GM18517 (cell line): ENCODE results near the gene PPT1.
"Not testable (repeated sequence)": the region's sequence is repeated elsewhere in the genome, so short reads cannot be mapped to it uniquely, and the experiment has no call there.

ENCODE experiments used
- ATAC-seq: cut with Tn5 transposase; IDR thresholded peaks from one replicate; pipeline ENCODE4 v1.9.1; 2021; ENCODE audit warnings: mild to moderate bottlenecking, moderate library complexity; ENCODE audit not compliant: unreplicated experiment

PPT1 gene

DNA sequence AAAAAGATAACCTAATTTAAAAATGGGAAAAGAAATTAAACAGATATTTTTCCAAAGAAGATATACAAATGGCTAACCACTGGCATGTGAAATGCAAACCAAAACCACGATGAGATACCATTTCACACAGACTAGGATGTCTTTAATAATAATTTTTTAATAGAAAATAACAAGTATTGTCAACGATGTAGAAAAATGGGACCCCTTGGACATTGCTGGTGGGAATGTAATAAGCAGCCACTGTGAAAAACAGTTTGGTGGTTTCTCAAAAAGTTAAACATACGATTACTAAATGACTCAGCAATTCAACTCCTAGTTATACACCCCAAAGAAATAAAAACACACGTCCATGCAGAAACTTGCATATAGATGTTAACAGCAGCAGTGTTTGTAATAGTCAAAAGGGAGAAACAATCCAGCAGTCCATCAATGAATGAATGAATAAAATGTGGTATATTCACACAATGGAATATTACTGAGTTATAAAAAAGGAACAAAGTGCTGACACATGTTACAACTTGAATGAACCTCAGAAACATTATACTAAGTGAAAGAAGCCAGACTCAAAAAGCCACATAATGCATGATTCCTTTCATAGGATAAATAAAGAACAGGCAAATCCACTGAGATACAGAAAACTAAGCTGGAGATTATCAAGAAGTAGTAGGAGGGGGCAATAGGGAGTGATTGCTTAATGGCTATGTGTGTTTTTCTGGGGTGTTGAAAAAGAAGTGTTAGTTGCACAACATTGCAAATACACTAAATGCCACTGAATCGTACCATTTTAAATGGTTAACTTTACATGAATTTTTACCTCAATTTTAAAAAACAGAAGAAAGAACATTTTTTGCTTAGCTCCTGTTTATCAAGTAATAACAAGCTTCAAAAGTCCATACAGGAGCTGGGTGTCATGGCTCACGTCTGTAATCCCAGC, 4.1 kb downstream of the PPT1 start:
- no peak for ATAC-seq

DNA sequence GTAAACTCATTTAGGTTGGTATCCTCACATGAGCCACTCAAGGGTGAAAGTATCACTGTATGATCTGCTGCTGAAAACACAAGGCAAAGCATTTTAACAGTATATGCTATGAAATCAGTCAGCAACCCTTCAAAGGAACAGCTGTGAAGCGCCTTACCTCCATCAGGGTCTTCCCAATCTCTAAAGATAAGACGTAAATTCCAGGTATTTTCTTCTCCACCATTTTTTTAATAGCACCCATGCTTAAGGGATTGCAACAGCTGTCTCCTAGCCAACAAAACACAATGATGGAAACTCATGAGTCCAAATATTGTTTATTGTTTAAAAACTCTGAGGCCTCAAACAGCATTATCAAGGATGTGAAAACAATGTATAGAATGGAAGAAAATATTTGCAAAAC, 4.8 kb downstream of the PPT1 start:
- no peak for ATAC-seq

DNA sequence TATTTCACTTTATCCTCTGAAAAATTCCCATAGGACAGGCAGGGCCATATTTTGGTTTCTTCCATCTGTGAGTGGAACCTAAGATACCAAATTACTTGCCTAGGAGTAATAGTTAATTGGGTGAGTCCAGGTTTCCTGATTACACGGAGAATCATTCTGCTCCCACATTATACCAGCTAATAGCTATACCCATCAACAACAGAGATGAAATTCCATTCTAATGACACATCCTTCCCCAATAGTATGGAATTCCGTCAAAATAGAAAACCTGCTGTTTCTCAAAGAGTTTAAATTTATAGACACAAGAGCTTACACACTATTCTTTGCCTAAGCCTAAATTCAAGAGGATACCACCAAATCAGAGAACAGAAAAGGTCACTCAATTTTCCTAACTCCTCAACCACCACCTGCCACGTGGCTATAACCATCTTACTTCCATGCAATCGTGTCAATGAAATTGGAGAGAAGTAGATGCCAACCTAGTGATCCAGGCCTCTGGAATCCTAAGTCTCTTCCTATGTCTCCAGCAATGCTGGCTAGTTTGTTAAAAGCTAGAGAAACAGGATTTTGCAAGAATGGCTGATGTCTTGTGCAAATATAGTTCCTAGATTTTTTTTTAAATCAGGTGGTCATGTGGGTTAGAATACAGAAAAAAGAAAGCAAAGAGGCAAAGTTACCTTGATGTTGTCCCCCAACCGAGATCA, 6.2 kb downstream of the PPT1 start:
- ATAC-seq, result no peak

DNA sequence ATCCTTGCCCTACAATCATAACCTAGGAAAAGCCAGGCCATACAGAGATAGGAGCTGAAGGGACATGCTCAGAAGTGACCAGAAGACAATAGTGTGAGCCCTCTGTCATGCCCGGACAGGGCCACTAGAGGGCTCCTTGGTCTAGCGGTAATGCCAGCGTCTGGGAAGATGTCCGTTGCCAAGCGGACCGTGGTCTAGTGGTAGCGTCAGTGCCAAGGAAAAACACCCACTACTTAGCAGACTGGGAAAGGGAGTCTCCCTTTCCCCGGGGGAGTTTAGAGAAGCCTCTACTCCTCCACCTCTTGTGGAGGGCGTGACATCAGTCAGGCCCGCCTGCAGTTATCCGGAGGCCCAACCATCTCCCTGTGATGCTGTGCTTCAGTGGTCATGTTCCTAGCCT, 12.3 kb downstream of the PPT1 start:
- ATAC-seq, result not testable (repeated sequence)

- no peak for ATAC-seq
Measured at GRCh38 chr1:40081871-40082270, 15.2 kb downstream of the PPT1 start.

GRCh38 chr1:40079774-40080400, 17.2 kb downstream of the PPT1 start:
- no peak for ATAC-seq

DNA sequence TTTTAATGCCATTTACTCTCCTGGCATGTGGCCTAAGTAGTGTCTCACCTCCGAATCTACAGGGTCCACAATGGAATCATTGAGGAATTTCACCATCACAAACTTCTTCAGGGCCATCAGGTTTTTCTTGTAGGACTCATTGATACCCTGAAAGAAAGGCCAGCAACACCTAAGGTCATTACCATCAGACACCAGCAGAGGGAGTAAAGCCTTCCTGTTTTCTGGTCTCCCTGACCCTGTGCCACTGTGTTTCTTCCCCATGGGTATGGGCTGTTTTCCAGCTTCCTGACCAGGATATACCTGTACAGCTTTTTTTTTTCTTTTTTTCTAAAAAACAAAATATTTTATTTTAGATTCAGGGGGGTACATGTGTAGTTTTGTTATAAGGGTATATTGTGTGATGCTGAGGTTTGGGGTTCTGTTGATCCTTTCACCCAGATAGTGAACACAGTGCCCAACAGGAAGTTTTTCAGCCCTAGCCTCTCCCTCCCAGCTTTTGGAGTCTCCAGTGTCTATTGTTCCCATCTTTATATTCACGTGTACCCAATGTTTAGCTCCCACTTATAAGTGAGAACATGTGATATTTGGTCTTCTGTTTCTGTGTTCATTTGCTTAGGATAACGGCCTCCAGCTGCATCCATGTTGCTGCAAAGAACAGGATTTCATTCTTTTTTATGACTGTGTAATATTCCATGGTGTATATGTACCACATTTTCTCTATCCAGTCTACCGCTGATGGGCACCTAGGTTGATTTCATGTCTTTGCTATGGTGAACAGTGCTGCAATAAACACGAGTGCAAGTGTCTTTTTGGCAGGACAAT, 18.3 kb downstream of the PPT1 start:
- no peak for ATAC-seq

GRCh38 chr1:40076895-40077312, 20.1 kb downstream of the PPT1 start:
- no peak for ATAC-seq

GRCh38 chr1:40075266-40075665, 21.8 kb downstream of the PPT1 start:
- ATAC-seq, result no peak

- no peak for ATAC-seq
Measured at GRCh38 chr1:40073062-40073461, 24.0 kb downstream of the PPT1 start.

DNA sequence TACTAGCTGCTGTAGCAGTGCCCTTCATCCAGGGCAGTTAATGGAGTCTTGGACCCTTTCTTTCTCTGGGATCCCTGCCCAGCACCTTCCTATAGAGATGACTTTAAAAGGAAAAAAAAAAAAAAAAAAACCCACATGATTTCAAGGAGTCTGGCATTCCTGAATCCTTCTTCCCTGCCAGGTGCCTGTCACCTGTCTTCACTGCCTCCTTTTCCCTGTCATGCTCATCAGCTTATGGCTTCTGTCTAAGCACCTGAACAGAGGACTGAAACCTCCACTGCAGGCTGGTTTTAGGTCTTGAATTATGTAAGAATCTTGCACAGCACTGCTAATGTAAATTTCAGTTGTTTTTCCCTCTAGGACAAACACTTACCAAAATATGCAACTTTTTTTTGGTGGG, 24.9 kb downstream of the PPT1 start:
- no peak for ATAC-seq

- no peak for ATAC-seq
Measured at GRCh38 chr1:40067851-40068250, 29.2 kb downstream of the PPT1 start.

GRCh38 chr1:40067023-40067422, 30.0 kb downstream of the PPT1 start:
- ATAC-seq, result no peak

DNA sequence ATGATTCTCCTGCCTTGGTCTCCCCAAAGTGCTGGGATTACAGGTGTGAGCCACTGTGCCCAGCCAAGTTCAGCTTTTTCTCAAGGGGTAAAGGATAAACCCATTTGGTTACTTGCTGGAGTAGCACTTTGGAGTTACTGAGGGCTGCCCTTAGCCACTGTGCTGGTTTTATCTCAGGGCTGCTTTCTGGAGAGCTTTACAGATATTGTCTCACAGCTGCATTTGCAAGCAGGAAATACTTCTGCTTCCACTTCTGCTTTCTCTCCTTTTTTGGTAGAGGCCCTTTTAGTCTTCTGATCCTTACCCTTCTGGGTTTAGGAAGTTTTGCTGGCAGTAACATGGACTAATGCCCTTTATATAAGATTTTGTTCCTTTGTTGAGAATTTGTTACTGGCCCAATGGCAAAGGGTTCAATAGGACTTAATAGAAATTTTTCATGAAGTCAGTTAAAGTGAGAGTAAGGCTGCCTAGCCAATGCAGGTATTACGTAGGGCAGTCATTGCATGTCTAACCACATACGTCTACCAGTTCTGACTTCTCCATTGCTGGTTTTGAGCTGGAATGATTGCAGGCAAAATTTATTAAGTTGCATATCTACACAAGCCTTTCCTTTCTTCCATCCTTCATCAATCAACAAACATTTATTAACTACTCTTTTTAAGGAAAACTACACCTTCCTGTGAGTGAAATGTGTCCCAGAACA, 32.1 kb downstream of the PPT1 start:
- ATAC-seq, result peak; percentile 81

DNA sequence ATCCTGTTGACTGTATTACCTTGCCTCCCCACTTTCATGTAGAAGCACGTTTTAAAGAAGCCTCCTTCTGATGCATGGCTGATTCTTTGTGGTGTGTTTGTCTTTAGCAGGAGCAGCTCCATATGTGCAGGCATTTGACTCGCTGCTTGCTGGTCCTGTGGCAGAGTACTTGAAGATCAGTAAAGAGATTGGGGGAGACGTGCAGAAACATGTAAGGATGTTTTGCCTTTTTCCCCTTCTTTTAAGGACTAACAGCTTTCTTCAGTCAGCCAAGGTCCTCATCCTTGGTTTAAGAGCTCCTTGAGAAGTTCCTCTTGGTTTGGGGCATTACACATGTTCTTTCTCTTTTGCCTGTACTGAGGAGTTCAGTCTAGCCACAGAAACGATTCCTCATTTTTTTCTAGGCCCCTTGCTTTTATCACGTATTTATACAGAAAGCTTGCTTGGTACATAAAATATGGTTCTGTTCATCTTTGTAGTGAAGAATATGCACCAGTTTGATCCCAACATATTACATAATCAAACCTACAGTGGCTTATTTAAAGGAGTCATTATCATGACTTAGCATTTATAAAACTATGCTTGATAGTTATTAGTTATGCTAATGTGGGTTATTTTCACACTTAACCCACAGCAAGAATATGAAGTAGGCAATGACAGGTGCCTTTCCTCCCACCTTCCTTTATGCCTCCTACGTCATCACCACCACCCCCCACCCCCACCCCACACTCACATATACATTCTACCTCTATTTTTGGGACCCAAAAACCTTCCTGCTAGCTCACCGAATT, 36.9 kb downstream of the PPT1 start:
- ATAC-seq, result no peak

DNA sequence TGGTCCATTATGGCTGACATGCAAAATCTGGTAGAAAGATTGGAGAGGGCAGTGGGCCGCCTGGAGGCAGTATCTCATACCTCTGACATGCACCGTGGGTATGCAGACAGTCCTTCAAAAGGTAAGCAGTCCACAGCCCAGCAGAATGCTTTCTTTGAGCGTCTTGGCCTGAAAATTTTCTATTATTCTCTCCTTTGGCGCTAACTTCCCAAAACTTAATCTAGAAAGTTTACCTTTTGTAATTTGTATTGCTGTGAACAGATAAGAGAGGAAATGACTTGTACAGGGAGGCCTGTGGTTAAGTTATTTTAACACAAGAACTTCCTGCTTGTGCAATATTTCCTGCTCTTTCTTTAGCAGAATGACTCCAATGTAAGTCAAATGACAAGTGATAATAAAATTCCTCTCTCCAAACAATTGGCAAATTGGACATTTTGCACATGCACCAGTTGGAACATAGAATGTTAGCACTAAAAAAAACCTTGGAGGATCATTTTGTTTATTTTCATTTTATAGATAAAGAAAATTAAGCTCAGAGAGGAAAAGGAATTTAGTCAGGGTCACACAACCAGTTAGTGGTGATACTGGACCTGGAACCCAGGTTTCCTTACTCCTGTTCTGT, 37.6 kb downstream of the PPT1 start:
- ATAC-seq, result no peak

DNA sequence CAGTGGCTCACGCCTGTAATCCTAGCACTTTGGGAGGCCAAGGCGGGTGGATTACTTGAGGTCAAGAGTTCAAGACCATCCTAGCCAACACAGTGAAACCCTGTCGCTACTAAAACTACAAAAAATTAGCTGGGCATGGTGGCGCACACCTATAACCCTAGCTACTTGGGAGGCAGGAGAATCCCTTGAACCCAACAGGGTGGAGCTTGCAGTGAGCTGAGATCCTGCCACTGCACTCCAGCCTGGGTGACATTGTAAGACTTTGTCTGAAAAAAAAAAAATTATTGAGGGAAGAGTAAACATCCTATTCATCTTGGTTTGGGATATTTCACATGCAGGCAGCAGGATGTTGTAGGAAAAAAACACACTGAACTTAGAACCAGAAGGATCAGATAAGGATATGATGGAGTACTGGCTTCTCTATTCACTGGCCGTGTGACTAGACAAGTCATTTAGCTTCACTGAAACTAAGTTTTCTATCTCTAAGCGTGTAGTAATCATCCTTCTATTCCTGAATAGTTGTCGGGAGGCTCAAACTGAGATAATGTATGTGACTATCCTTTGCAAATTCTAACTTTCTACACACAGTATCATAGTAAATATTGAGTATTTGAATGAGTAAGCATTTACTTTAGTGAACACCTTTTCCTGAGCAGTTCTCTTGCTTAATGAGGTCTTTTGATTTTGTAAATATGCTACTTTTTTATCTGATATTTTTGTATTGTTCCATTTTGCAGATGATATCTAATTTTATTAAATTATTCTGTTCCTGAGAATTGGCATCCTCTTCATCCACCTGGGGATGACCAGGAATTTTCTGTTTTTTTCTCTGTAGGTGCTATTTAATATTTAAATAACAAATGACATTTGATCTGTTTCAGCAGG, 38.4 kb downstream of the PPT1 start:
- no peak for ATAC-seq

DNA sequence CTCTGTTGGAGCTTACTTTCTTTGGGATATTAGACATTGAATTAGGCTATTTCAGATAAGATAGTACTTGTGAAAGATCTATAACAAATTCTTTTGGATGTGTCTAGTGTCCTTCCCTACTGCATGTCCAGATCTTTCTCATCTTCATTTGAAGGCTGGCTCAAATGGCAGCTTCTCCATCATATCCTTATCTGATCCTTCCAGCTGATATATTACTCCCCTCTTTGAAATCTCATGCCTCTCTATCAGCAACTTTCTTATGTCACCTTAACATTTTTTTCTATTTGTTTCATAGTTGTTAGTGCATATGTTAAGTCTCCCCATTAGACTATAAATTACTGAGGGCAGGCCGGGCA, 39.0 kb downstream of the PPT1 start:
- ATAC-seq, result no peak
